SK-N-SH (cell line): Measurements from ENCODE around the gene SVBP. TPM values are rescaled to one million over a fixed set of nuclear protein-coding genes. Genes with fewer than 3 reads are reported as not detected.
A peak's percentile ranks its signal among the peaks of the same experiment; 100 is the strongest.

ENCODE experiments used
- CTCF ChIA-PET: fragments of 300-600, 350-600 bp; formaldehyde crosslinking; extraction: SDS; loops from one replicate; lab custom pipeline; 2021; lab: Yijun Ruan, JAX
- POLR2A ChIA-PET: fragments of 350-600 bp; sonication (Branson Sonifier 250); formaldehyde crosslinking; extraction: SDS; loops from one replicate; lab custom pipeline; 2020; ENCODE audit warnings: antibody characterized with exemption, inconsistent platforms; lab: Yijun Ruan, JAX
- DNase-seq: peaks from one replicate; pipeline ENCODE4 v3.0.0; 2012
- H2AFZ ChIP-seq: fragments of 200-600 bp; sonication (generic); 2 replicates; pipeline ENCODE4 v1.8.1; 2016; ENCODE audit warnings: antibody characterized with exemption, mild to moderate bottlenecking, low read depth
- H3F3A ChIP-seq: fragments of 200-600 bp; sonication (generic); replicated peaks from 2 replicates; pipeline ENCODE3; 2016; ENCODE audit warnings: antibody characterized with exemption, mild to moderate bottlenecking; ENCODE audit not compliant: insufficient read depth
- H3K27ac ChIP-seq, 2 experiments: fragments of 200-500 bp in 1 of 2; fragments of 200-600 bp in 1 of 2; sonication (Bioruptor generic) in 1 of 2; sonication (generic), shearing (Covaris generic) in 1 of 2; 2 replicates each; pipeline versions ENCODE4 v1.5.1 to v1.6.1; 2014 to 2016; ENCODE audit warnings: low read depth in 2 of 2, inconsistent platforms in 1 of 2, low read length in 1 of 2, mild to moderate bottlenecking in 1 of 2, mixed read lengths in 1 of 2
- H3K27me3 ChIP-seq: fragments of 200-600 bp; sonication (generic), shearing (Covaris generic); 2 replicates; pipeline ENCODE4 v1.6.1; 2016; ENCODE audit warnings: mixed run types; ENCODE audit not compliant: insufficient read depth
- H3K36me3 ChIP-seq, 2 experiments: fragments of 200-500 bp in 1 of 2; fragments of 200-600 bp in 1 of 2; sonication (Bioruptor generic) in 1 of 2; sonication (generic) in 1 of 2; replicated peaks in 1 of 2; 2 replicates each; pipeline versions ENCODE3 to v1.5.1; 2014 to 2016; ENCODE audit warnings: low read length in 1 of 2, mild to moderate bottlenecking in 1 of 2; ENCODE audit not compliant: insufficient read depth in 2 of 2, control insufficient read depth in 1 of 2
- H3K4me1 ChIP-seq, 2 experiments: fragments of 200-500 bp in 1 of 2; fragments of 200-600 bp in 1 of 2; sonication (Bioruptor generic) in 1 of 2; sonication (generic), shearing (Covaris generic) in 1 of 2; 2 replicates each; pipeline versions ENCODE4 v1.5.1 to v1.6.1; 2014 to 2016; ENCODE audit warnings: low read depth in 1 of 2, low read length in 1 of 2, mixed run types in 1 of 2; ENCODE audit not compliant: insufficient read depth in 2 of 2, control insufficient read depth in 1 of 2
- H3K4me2 ChIP-seq: fragments of 200-600 bp; sonication (generic), shearing (Covaris generic); 2 replicates; pipeline ENCODE4 v1.6.1; 2017; ENCODE audit warnings: mixed run types
- H3K4me3 ChIP-seq, 2 experiments: fragments of 200-500 bp in 1 of 2; fragments of 200-600 bp in 1 of 2; sonication (Bioruptor generic) in 1 of 2; sonication (generic), shearing (Covaris generic) in 1 of 2; 2 replicates each; pipeline versions ENCODE4 v1.5.1 to v1.8.1; 2014 to 2016; ENCODE audit warnings: low read depth in 2 of 2, inconsistent platforms in 1 of 2, low read length in 1 of 2, mild to moderate bottlenecking in 1 of 2, mixed read lengths in 1 of 2, moderate library complexity in 1 of 2
- H3K79me2 ChIP-seq: fragments of 200-600 bp; sonication (generic); 2 replicates; pipeline ENCODE4 v1.8.1; 2017; ENCODE audit warnings: mild to moderate bottlenecking; ENCODE audit not compliant: insufficient read depth
- H3K9ac ChIP-seq: fragments of 200-600 bp; sonication (generic); 2 replicates; pipeline ENCODE4 v1.6.1; 2017; ENCODE audit warnings: mixed run types
- H3K9me2 ChIP-seq: fragments of 200-600 bp; sonication (generic); 2 replicates; pipeline ENCODE4 v1.6.1; 2017; ENCODE audit warnings: mixed run types
- H3K9me3 ChIP-seq: fragments of 200-600 bp; sonication (generic); 2 replicates; pipeline ENCODE4 v1.6.1; 2017; ENCODE audit warnings: mixed run types, mild to moderate bottlenecking, moderate library complexity
- H4K20me1 ChIP-seq: fragments of 200-600 bp; sonication (generic); 2 replicates; pipeline ENCODE4 v1.6.1; 2017; ENCODE audit warnings: mild to moderate bottlenecking, mixed run types; ENCODE audit not compliant: insufficient read depth
- CHD2 ChIP-seq: fragments of 150-350 bp; IDR thresholded peaks from 2 replicates; pipeline ENCODE4 v1.6.1; 2018; ENCODE audit warnings: low read length; ENCODE audit not compliant: partially characterized antibody
- ELF1 ChIP-seq: IDR thresholded peaks from 2 replicates; pipeline ENCODE4 v1.4.0; 2012
- EP300 ChIP-seq, 2 experiments: IDR thresholded peaks; 2 replicates each; pipeline versions ENCODE4 v1.4.0 to v1.6.1; 2012; ENCODE audit warnings: borderline replicate concordance in 1 of 2, low read depth in 1 of 2, low read length in 1 of 2
- EZH2phosphoT487 ChIP-seq: fragments of 200-600 bp; sonication (generic); IDR thresholded peaks from 2 replicates; pipeline ENCODE4 v1.6.1; 2017; ENCODE audit warnings: low read depth, mixed run types, mild to moderate bottlenecking, antibody characterized with exemption, moderate library complexity, borderline replicate concordance
- FOSL2 ChIP-seq: IDR thresholded peaks from 2 replicates; pipeline ENCODE4 v1.4.0; 2012; ENCODE audit warnings: low read depth, mild to moderate bottlenecking, moderate library complexity, borderline replicate concordance
- GABPA ChIP-seq: IDR thresholded peaks from 2 replicates; pipeline ENCODE4 v1.4.0; 2012; ENCODE audit warnings: low read depth, mild to moderate bottlenecking
- GATA2 ChIP-seq: sonication (generic); formaldehyde crosslinking; IDR thresholded peaks from 2 replicates; pipeline ENCODE4 v1.5.0; 2020; ENCODE audit warnings: mild to moderate bottlenecking, missing genetic modification reagents
- MXI1 ChIP-seq: IDR thresholded peaks from 2 replicates; pipeline ENCODE4 v1.6.1; 2012; ENCODE audit warnings: mild to moderate bottlenecking, low read depth, low read length, improper control_type of control experiment
- NFIC ChIP-seq: IDR thresholded peaks from 2 replicates; pipeline ENCODE4 v1.4.0; 2012; ENCODE audit warnings: borderline replicate concordance
- TAF1 ChIP-seq: IDR thresholded peaks from 2 replicates; pipeline ENCODE4 v1.6.1; 2012; ENCODE audit warnings: low read depth, mild to moderate bottlenecking, low read length, moderate library complexity, borderline replicate concordance
- YY1 ChIP-seq: IDR thresholded peaks from 2 replicates; pipeline ENCODE4 v1.4.0; 2012; ENCODE audit warnings: low read depth, mild to moderate bottlenecking
- WGBS: methylation state at CpG from one replicate; pipeline ENCODE4 v1.1.6; 2017; ENCODE audit warnings: low lambda C conversion rate; 5-methylcytosine and 5-hydroxymethylcytosine counted together
- polyA plus RNA-seq, 3 experiments: library from polyadenylated mRNA; depleted of rRNA; stranded (reverse); fragments of >200 nt; gene quantifications; 2 replicates each; pipeline ENCODE4 v1.2.3, GENCODE V29; 2012
- TF ChIP-seq, protein P1 (sequence below): IDR thresholded peaks from 2 replicates; pipeline ENCODE4 v1.6.1; 2012; ENCODE audit warnings: mild to moderate bottlenecking, low read depth, low read length, moderate library complexity
- TF ChIP-seq, protein P2 (sequence below): fragments of 150-350 bp; IDR thresholded peaks from 2 replicates; pipeline ENCODE4 v1.6.1; 2016; ENCODE audit warnings: mild to moderate bottlenecking, low read depth, low read length
- TF ChIP-seq, protein P3 (sequence below): IDR thresholded peaks from 2 replicates; pipeline ENCODE4; 2012
- TF ChIP-seq, protein P4 (sequence below): IDR thresholded peaks from 2 replicates; pipeline ENCODE4 v1.4.0; 2012; ENCODE audit warnings: low read depth, borderline replicate concordance

SVBP gene
- polyA plus RNA-seq, 1 of the 3 experiments (the other 2 are of a cell fraction) = 18.6 TPM

DNA sequence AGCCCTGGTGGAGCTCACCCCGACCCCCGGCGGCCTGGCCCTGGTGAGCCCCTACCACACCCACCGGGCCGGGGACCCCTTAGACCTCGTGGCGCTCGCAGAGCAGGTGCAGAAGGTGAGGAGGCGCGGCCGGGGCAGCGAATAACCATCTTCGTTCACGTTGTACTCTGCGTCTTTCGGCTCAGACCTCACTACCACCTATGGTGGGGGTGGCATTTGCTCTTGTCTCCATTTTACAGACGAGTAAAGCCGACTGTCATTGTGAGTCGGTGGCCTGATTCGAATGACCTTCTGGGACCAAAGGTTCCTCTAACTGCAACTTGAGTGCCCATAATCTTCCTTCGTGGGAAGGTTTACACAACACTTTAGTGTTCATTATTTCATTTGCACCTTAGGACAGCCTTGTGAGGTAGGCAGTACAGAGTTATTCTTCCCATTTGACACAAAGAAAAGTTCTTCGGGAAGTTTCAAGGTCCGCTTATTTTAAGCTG, 49.6 kb downstream of the SVBP start:
- no peaks in the 10 kb centered on the region for H3K9me3 ChIP-seq
- H3K27me3 ChIP-seq = no peaks in the 10 kb centered on the region
- TF ChIP-seq FOSL2 (no peak), ELF1 (no peak), YY1 (peak; percentile 15; the same call in 1 of the 2 replicates), MXI1 (peak; percentile 15; the same call in 1 of the 2 replicates), GATA2 (CRISPR knock-in tag) (no peak)
- TF ChIP-seq, all 33 proteins: peak for 2
- peaks cover 15% of the 10 kb centered on the region for H4K20me1 ChIP-seq
- H3K4me3 ChIP-seq = peak overlapping the region; percentile 77 to 91
- no peaks in the 10 kb centered on the region for H3K9me2 ChIP-seq
- H3K79me2 ChIP-seq = peaks cover 96% of the 10 kb centered on the region
- H3K9ac ChIP-seq = peak overlapping the region; percentile 74
- under 1% methylated on average over 10 of the region's 23 CpGs for WGBS
- peak overlapping the region; percentile 76 for H3K4me2 ChIP-seq
- ChIA-PET CTCF (interaction anchor here (0.7 to 10.1 kb wide), 9 partner anchors 10 to 594 kb away, joined by 3 to 75 read pairs (median 4); partner anchors contain the start of gene ZNF691), POLR2A (interaction anchor here (0.9 to 2.0 kb wide), 6 partner anchors 16 to 306 kb away, joined by 3 to 11 read pairs (median 4); partner anchors contain the start of genes TMEM269, YBX1 and ZNF691)
- H3K4me1 ChIP-seq = peaks cover 4 to 12% of the 10 kb centered on the region in 2 experiments; a peak in 2 of 4 replicates
- peaks cover 14% of the 10 kb centered on the region for H3F3A ChIP-seq
- H3K36me3 ChIP-seq = peaks cover 4 to 12% of the 10 kb centered on the region in 2 experiments
- peak overlapping the region; percentile 53 to 75; a peak in 3 of 4 replicates for H3K27ac ChIP-seq
- peak overlapping the region; percentile 64; the same call in 1 of the 2 replicates for H2AFZ ChIP-seq
- no peak for DNase-seq

DNA sequence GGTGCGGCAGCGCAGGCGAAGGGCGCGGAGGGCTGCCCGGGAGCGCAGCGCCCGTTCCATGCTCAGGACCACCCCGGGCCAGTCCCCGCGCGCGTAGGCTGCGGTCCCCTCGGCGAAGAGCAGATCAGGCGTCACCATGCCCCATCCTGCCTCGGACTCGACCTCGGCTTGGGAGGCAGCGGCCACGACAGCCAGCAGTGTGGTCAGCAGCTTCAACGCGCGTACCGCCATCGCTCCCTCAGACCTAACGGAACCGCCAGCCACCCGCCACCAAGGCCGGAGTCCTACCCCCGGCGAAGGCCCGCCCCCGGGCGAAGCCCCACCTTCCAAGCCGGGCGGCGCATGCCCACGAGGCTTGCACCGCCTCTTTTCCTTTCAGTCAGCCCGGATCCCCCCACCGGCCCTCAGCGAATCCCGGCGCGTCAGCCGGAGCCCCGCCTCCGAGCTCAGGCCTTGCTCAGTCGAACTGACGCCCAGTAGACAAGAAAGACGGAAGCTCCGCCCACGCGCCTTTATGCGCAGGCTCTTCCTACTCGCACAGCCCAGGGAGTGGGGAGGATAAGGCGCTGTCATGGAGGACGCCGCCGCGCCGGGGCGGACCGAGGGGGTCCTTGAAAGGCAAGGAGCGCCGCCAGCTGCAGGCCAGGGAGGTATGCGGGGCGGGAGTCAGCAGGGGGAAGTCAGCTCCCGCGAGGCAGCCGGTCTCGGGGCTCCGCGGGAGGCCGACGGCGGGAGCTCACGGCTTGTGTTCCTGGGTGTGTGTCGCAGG, 50.3 kb downstream of the SVBP start, which contains the start of the genes C1orf50 and P3H1:
C1orf50 (plus strand) TSS at position 509 of the 769 bp plus-strand sequence; CDS start at position 572, 63 bp downstream.
P3H1 (minus strand) TSS at position 288 of the 769 bp plus-strand sequence; CDS start at position 231, 57 bp downstream.
- ChIA-PET POLR2A (interaction anchor here (0.6 to 2.0 kb wide), 7 partner anchors 17 to 347 kb away, joined by 3 to 11 read pairs (median 4); partner anchors contain the start of genes TMEM269 and YBX1), CTCF (interaction anchor here (0.6 to 10.1 kb wide), 16 partner anchors 10 to 465 kb away, joined by 3 to 75 read pairs (median 3); partner anchors contain the start of genes YBX1 and ZNF691)
- Histone ChIP-seq H3K27me3 (no peaks in the 10 kb centered on the region), H3K79me2 (peaks cover 97% of the 10 kb centered on the region), H3K9ac (peak within 1 kb of the TSS; percentile 88), H3K27ac (peak within 1 kb of the TSS; percentile 75 to 84), H3F3A (peaks cover 14% of the 10 kb centered on the region), H3K36me3 (peaks cover 5 to 16% of the 10 kb centered on the region in 2 experiments), H3K4me3 (peak within 1 kb of the TSS; percentile 77 to 91), H3K4me1 (peaks cover 4 to 12% of the 10 kb centered on the region in 2 experiments; a peak in 2 of 4 replicates), H3K4me2 (peak within 1 kb of the TSS; percentile 87), H3K9me2 (no peaks in the 10 kb centered on the region), H2AFZ (peak within 1 kb of the TSS; percentile 68; the same call in 1 of the 2 replicates), H3K9me3 (no peaks in the 10 kb centered on the region), H4K20me1 (peaks cover 15% of the 10 kb centered on the region)
- DNase-seq = peak; percentile 97
- WGBS = 0% methylated on average over 4 of the region's 82 CpGs
- TF ChIP-seq CHD2 (no peak), ELF1 (peak; percentile 43; the same call in 1 of the 2 replicates), EP300 (IDR thresholded peaks at IDR 0.05; ENCODE audit: borderline replicate concordance in 1 of 2, low read depth in 1 of 2, low read length in 1 of 2) (no peak), GATA2 (CRISPR knock-in tag) (no peak), TAF1 (peak; percentile 78), GABPA (peak; percentile 8; the same call in 1 of the 2 replicates), NFIC (no peak), MXI1 (peak; percentile 53), EZH2phosphoT487 (no peak)
- TF ChIP-seq, protein P1, sequence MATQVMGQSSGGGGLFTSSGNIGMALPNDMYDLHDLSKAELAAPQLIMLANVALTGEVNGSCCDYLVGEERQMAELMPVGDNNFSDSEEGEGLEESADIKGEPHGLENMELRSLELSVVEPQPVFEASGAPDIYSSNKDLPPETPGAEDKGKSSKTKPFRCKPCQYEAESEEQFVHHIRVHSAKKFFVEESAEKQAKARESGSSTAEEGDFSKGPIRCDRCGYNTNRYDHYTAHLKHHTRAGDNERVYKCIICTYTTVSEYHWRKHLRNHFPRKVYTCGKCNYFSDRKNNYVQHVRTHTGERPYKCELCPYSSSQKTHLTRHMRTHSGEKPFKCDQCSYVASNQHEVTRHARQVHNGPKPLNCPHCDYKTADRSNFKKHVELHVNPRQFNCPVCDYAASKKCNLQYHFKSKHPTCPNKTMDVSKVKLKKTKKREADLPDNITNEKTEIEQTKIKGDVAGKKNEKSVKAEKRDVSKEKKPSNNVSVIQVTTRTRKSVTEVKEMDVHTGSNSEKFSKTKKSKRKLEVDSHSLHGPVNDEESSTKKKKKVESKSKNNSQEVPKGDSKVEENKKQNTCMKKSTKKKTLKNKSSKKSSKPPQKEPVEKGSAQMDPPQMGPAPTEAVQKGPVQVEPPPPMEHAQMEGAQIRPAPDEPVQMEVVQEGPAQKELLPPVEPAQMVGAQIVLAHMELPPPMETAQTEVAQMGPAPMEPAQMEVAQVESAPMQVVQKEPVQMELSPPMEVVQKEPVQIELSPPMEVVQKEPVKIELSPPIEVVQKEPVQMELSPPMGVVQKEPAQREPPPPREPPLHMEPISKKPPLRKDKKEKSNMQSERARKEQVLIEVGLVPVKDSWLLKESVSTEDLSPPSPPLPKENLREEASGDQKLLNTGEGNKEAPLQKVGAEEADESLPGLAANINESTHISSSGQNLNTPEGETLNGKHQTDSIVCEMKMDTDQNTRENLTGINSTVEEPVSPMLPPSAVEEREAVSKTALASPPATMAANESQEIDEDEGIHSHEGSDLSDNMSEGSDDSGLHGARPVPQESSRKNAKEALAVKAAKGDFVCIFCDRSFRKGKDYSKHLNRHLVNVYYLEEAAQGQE = no peak
- TF ChIP-seq, protein P2, sequence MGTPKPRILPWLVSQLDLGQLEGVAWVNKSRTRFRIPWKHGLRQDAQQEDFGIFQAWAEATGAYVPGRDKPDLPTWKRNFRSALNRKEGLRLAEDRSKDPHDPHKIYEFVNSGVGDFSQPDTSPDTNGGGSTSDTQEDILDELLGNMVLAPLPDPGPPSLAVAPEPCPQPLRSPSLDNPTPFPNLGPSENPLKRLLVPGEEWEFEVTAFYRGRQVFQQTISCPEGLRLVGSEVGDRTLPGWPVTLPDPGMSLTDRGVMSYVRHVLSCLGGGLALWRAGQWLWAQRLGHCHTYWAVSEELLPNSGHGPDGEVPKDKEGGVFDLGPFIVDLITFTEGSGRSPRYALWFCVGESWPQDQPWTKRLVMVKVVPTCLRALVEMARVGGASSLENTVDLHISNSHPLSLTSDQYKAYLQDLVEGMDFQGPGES = no peak
- TF ChIP-seq, protein P3, sequence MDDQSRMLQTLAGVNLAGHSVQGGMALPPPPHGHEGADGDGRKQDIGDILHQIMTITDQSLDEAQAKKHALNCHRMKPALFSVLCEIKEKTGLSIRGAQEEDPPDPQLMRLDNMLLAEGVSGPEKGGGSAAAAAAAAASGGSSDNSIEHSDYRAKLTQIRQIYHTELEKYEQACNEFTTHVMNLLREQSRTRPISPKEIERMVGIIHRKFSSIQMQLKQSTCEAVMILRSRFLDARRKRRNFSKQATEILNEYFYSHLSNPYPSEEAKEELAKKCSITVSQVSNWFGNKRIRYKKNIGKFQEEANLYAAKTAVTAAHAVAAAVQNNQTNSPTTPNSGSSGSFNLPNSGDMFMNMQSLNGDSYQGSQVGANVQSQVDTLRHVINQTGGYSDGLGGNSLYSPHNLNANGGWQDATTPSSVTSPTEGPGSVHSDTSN = no peak
- TF ChIP-seq, protein P4, sequence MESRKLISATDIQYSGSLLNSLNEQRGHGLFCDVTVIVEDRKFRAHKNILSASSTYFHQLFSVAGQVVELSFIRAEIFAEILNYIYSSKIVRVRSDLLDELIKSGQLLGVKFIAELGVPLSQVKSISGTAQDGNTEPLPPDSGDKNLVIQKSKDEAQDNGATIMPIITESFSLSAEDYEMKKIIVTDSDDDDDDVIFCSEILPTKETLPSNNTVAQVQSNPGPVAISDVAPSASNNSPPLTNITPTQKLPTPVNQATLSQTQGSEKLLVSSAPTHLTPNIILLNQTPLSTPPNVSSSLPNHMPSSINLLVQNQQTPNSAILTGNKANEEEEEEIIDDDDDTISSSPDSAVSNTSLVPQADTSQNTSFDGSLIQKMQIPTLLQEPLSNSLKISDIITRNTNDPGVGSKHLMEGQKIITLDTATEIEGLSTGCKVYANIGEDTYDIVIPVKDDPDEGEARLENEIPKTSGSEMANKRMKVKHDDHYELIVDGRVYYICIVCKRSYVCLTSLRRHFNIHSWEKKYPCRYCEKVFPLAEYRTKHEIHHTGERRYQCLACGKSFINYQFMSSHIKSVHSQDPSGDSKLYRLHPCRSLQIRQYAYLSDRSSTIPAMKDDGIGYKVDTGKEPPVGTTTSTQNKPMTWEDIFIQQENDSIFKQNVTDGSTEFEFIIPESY = no peak
